ENCODE results near the gene AP5S1. TPM values are rescaled to one million over a fixed set of nuclear protein-coding genes. Genes with fewer than 3 reads are reported as not detected.

Gene AP5S1
- total and polyA plus RNA-seq, 2 donors from 2014 or later: 16.0 to 19.5 TPM

GRCh38 chr20:3781153-3781910, 39.0 kb upstream of the AP5S1 start, which contains the start of gene SPEF1:
TSS of gene SPEF1 (minus strand) at chr20:3781448. CDS start at chr20:3781287, 161 bp downstream.
- peaks cover 0 to 34% (median 13%) of the 10 kb centered on the region in 3 donors for H3K4me1 ChIP-seq (ENCODE audit: control insufficient read depth in 2 of 3, insufficient read depth in 2 of 3, low read depth in 1 of 3, low read length in 3 of 3)
- no peaks in the 10 kb centered on the region for H3K27me3 ChIP-seq (ENCODE audit: control insufficient read depth, insufficient read depth, low read length)
- no peak within 1 kb of the TSS for H3K9ac ChIP-seq (ENCODE audit: low read length in 3 of 3)
- no peaks in the 10 kb centered on the region for H3K9me3 ChIP-seq (ENCODE audit: control insufficient read depth in 2 of 3, insufficient read depth in 1 of 3, low read length in 3 of 3)
- no peaks in the 10 kb centered on the region for H3K36me3 ChIP-seq (ENCODE audit: control insufficient read depth in 2 of 3, insufficient read depth in 3 of 3, low read length in 3 of 3)
- intact Hi-C loops (cut with DNase I): no loop called here
- H3K27ac ChIP-seq (ENCODE audit: low read depth in 2 of 2, low read length in 2 of 2): no peak within 1 kb of the TSS
- DNase-seq (peak; percentile 89 to 98 (median 92)), FAIRE-seq (peak; percentile 95)
- peak; percentile 33 for TF ChIP-seq CTCF (IDR thresholded peaks at IDR 0.05; ENCODE audit: borderline replicate concordance, extremely low read depth, insufficient read depth)
- peak within 1 kb of the TSS; percentile 42 to 69 (median 61) for H3K4me3 ChIP-seq (ENCODE audit: low read length in 3 of 3)

GRCh38 chr20:3782597-3782996, 37.8 kb upstream of the AP5S1 start:
- Histone ChIP-seq H3K4me3 (ENCODE audit: low read length in 3 of 3) (no peak overlapping the region), H3K36me3 (ENCODE audit: control insufficient read depth in 2 of 3, insufficient read depth in 3 of 3, low read length in 3 of 3) (no peaks in the 10 kb centered on the region), H3K27ac (ENCODE audit: low read depth in 2 of 2, low read length in 2 of 2) (no peak overlapping the region), H3K4me1 (ENCODE audit: control insufficient read depth in 2 of 3, insufficient read depth in 2 of 3, low read depth in 1 of 3, low read length in 3 of 3) (peaks cover 0 to 32% (median 9%) of the 10 kb centered on the region in 3 donors), H3K9ac (ENCODE audit: low read length in 3 of 3) (no peak overlapping the region), H3K27me3 (ENCODE audit: control insufficient read depth, insufficient read depth, low read length) (no peaks in the 10 kb centered on the region), H3K9me3 (ENCODE audit: control insufficient read depth in 2 of 3, insufficient read depth in 1 of 3, low read length in 3 of 3) (no peaks in the 10 kb centered on the region)
- DNase-seq: peak in 1 of 5 donors; percentile 39
- no peak for FAIRE-seq
- TF ChIP-seq CTCF (IDR thresholded peaks at IDR 0.05; ENCODE audit: borderline replicate concordance, extremely low read depth, insufficient read depth): no peak
- intact Hi-C loops (cut with DNase I): no loop called here

GRCh38 chr20:3783068-3783489, 37.3 kb upstream of the AP5S1 start:
- no peak overlapping the region for H3K4me3 ChIP-seq (ENCODE audit: low read length in 3 of 3)
- no peak overlapping the region for H3K27ac ChIP-seq (ENCODE audit: low read depth in 2 of 2, low read length in 2 of 2)
- no peak for TF ChIP-seq CTCF (IDR thresholded peaks at IDR 0.05; ENCODE audit: borderline replicate concordance, extremely low read depth, insufficient read depth)
- H3K27me3 ChIP-seq (ENCODE audit: control insufficient read depth, insufficient read depth, low read length): no peaks in the 10 kb centered on the region
- H3K9me3 ChIP-seq (ENCODE audit: control insufficient read depth in 2 of 3, insufficient read depth in 1 of 3, low read length in 3 of 3): no peaks in the 10 kb centered on the region
- peak in 4 of 5 donors; percentile 50 to 67 (median 62) for DNase-seq
- no peak for FAIRE-seq
- peaks cover 0 to 27% (median 9%) of the 10 kb centered on the region in 3 donors for H3K4me1 ChIP-seq (ENCODE audit: control insufficient read depth in 2 of 3, insufficient read depth in 2 of 3, low read depth in 1 of 3, low read length in 3 of 3)
- H3K36me3 ChIP-seq (ENCODE audit: control insufficient read depth in 2 of 3, insufficient read depth in 3 of 3, low read length in 3 of 3): no peaks in the 10 kb centered on the region
- intact Hi-C loops (cut with DNase I): no loop called here
- peak overlapping the region in 1 of 3 donors; percentile 19 for H3K9ac ChIP-seq (ENCODE audit: low read length in 3 of 3)

All from kidney (tissue), 14 donors.